ENCODE results near the gene DTNB.

The DTNB gene

DNA sequence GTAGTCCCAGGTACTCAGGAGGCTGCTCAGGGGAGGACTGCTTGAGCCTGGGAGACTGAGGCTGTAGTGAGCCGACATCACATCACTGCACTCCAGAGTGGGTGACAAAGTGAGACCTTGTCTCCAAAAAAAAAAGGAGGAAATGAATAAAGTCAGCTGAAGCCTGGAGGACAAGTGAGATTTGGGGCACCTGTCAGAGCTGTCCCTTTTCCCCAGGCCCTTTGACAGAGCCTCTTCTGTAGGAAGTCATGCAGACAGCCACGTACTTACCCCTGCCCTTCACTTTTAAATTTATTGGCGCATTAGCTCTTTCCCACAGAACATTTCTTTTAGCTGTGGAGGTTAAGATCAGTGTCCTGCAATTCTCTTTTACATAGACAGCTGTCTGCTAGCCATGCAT, 180.7 kb downstream of the DTNB start:
- DNase-seq, result no peak

DNA sequence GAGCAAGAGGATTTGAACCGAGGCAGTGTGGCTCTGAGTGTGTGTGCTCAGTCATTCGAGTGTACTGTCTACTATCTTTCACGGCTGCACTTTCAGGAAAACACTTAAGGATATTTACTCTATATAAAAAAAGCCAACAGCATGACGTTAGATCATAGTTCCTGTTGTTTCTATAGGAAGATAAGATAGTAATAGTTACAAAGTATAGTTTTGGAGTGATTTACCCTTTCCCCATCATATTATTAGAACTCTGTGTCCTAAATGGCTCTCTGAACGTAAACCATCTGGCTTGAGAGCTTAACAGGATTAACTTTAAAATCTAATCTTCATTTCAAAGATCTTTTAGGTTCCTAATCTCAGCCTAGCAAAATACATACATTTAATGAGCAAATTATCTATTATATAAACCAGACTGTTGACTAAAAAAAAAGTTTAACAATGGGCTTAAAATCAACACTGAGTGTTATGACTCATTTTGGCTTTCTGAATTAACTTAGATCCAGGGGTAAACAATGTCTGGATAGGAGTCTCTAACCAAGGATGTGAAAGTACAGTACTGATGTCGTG, 181.3 kb downstream of the DTNB start:
- no peak for DNase-seq

DNA sequence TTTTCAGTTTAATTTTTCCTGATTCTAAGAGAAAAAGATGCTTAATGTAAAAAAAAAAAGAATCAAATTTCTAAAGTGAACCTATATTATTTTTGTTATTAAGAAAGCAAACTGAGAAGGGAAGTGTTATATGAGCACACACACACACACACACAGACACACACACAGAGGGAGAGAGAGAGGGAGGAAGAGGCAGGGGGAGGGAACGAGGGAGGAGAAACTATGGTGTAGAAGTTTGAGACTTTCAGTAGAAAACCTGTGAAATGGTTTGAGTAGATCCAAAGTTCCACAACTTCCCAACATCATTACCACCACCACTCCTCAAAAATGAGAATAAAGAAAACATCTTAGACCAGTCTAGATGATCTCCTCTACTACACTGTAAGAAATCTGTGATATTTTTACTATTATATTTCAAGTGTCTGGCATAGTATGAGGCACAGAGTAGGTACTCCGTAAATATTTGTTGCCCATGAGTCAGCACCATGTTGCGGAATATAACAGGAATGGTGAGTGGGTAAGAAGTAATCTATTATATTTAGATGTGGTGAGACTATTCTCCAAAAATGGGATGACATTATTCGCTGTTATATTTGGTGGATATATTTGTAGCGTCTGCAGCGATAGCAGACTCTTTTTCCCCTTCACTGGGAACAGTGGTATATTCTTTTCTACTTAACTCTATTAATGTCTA, 182.2 kb downstream of the DTNB start:
- no peak for DNase-seq

DNA sequence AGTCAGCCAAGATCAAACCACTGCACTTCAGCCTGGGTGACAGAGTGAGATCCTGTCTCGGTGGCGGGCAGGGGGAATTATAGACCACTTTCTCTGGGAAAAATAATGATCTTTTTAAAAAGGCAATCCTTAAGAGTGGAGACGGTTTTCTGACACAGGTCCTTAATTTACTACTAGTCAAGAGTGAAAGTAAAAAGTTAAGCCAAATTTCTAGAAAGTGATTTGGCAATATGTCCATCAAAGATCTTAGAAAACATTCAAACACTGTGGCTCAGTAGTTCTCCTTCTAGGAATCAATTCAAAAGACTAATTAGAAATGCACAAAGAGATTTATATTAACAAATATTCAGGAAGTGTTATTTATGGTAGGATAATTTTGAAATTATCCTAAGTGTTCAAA, 183.2 kb downstream of the DTNB start:
- DNase-seq, result no peak

- no peak for DNase-seq
These were observed 183.7 kb downstream of the DTNB start for GRCh38 chr2:25489631-25490030.

- no peak for DNase-seq
These were observed 189.6 kb downstream of the DTNB start for GRCh38 chr2:25483607-25484266.

- no peak for DNase-seq
These were observed 191.0 kb downstream of the DTNB start for GRCh38 chr2:25482341-25482740.

DNA sequence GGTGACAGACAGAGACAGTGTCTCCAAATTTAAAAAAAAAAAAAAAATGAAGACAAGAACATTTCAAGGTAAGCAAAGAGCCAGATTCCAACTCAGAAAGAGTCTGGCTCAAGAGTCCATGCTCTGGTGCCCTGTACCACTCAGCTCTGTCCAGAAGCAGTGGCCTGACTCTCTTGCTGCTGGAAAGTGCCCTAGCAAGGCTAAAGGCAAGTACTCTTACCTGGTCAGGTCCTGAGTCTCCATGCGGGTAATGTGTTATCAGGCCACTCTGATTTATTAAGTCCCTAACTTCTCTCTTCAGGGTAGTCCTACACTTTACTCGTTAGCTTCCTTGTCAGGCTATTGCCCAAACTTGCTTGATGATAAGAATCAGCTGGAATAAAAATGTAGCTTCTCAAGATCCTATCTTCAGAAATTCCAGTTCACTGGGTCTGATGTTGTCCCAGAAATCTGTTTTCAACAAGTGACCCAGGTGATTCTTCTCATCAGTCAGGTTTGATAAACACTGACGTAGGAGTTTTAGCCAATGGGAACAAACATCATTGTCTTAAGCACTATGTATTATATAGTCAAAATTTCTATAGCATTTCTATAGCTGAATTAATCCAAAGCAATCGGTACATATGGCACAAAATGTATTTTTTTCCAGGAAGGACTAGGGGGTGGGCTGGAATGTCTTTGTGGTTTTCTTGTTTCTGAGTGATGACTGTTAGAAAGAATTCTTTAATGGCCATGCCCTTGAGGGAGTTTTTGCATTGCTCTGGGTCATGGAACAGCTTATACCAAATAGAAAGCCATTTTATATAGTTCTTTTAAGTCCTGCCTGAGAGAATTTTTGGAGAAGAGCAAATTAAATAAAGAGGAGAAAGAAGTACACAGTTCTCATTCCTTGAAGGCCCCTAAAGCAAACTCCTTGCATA, 191.7 kb downstream of the DTNB start:
- no peak for DNase-seq

DNA sequence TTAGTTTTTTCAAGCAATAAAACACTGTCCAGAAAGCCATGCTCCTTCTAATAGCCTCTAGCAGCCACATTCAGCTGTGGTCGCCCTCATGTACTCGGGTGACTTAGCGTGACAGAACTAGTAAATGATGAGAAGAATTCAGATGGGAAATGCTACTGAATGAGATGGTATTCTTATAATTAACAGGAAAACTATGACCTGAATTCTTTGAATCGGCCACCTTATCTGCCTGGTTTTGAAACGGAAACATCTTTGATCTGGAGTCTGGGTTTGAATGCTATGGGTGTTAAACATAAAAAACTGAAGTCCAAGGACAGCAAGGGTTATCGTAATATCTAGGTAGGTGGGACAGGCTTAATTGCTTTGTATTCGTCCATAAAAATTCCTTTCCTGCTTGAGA, 192.8 kb downstream of the DTNB start:
- DNase-seq, result no peak

- no peak for DNase-seq
These were observed 193.6 kb downstream of the DTNB start for GRCh38 chr2:25479761-25480160.

- no peak for DNase-seq
These were observed 194.6 kb downstream of the DTNB start for GRCh38 chr2:25478736-25479135.

DNA sequence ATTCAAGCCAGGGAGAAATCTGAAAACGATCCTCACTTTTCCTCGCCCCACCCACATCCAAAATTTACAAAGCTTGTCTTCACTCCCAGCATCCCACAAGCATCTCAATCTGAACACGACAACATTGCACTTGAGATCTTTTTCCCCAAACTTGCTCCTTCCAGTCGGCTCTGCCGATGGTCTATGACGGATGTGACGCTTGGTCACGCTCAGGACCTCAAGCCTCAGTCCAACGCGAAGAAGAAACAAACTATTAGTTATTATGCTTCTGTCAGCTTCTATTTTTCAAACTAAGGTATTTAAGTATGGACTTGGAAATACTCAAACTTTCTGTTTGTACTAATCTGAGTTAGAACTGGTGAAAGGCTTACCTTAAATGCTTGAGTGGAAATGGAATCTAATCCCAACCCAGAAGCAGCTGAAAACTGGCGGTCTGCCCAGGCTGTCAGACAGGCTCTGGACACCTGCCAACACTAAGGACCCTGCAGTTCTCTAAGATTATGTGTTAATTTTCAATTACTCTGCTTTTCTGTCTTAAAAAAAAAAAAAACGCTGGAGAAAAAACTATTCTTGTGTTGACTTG, 199.5 kb downstream of the DTNB start:
- no peak for DNase-seq

DNA sequence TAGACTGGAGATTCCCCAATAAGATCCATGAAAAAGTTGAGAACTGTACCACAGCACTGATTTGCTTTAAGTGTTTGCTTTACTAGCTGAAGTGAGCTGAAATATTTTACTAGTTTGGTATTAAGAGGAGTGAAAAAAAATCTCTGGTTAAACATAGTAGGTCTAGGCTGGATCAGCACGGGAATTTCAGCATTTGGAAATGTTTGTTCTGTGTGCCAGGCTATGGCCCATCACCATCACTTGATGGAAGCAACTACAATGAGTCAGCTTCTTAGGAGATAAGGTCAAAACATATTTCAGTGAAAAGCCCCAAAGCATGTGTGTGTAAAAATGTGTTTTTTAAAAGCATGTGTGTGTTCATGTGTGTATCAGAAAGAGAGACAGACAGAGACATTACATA, 200.2 kb downstream of the DTNB start:
- no peak for DNase-seq

GRCh38 chr2:25470806-25471205, 202.6 kb downstream of the DTNB start:
- no peak for DNase-seq

DNA sequence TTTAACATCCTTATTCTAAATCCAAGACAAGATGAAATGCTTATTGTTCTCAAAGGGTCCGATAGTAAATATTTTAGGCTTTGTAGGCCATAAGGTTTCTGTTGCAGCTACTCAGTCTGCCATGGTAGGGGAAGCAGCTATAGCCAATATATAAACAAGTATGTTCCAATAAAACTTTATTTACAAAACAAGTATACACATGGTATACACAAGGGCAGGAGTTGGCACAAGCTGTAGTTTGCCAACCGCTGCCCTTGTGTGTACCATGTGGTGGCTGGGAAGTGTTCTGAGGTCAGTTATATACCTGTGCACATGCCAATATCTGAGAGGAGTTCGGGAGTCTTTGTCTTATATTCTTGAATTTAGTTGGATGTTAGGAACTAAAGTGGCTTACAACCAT, 205.6 kb downstream of the DTNB start:
- DNase-seq, result no peak

DNA sequence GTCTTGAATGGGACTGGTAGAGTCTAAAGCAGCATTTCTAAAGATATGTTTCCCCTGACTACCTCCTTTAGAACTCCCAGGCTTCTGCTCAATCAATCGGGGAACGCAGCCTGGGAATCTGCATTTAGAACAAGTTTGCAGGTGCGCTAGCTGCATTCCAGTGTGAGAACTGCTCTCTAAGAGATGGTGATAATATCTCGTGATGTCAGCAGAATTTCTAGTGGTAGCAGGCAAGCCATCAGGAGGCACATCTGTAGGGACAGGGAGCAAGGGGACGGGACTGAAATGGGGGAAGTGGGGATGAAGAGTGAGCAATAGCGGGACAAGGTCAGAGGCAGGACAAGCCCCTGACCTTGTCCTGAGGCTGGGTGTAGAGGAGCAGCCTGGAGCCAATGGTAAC, 211.4 kb downstream of the DTNB start:
- no peak for DNase-seq

DNA sequence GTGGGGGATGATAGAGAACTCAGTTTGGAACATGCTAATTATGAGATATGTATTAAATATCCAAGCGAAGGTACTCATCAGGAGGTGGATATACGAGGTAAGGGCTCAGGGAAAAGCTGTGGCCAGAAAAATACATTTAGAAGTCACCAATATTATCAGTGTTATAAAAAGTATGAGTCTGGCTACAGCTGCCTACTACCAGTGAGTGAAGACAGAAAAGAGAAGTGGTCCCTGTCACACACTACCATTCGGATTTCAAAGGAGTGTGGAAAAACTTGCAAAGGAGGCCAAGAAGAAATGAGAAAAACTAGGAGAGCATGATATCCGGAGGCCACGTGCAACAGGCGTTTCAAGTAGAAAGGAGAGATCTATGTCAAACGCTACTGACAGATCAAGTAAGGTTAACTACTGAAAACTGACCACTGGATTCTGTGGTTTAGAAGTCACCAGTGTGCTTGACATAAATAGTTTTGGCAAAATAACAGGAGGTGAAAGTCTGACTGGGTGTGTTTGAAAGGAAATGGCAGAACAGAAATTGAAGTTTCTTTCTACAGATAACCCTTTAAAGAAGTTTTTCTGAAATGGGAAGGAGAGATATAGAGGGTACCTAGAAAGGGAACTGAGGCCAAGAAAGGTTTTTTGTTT, 213.0 kb downstream of the DTNB start:
- DNase-seq, result no peak

GRCh38 chr2:25454824-25455611, 218.4 kb downstream of the DTNB start:
- DNase-seq, result no peak

- DNase-seq, result no peak
These were observed 220.0 kb downstream of the DTNB start for GRCh38 chr2:25453199-25453905.

DNA sequence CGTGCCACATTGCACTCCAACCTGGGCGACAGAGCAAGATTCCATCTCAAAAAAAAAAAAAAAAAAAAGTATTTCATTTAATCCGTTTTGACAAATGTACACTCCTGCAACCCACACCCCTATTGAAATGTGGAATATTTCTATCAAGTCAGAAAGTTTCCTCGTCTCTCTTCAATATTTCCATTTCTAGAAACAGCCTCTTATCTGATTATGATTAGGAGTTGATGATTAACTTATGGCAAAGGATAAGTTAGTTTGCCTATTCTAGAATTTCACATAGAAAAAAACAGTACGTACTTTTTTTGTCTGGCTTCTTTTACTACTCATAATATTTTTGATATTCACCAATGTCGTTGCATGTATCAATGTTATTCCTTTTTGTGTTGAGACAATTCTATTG, 224.6 kb downstream of the DTNB start:
- no peak for DNase-seq

GRCh38 chr2:25447018-25447417, 226.4 kb downstream of the DTNB start:
- DNase-seq, result no peak

Data from cerebellar nuclear complex (tissue), 1 donor.